T-helper 2 cell treated with Interferon-gamma antibody and Interleukin-4, amounts not matched to agents 100 ng/mL and 5 ng/mL, for 36 hours (primary cell): ENCODE results near the gene SLC5A12. TPM values are rescaled to one million over a fixed set of nuclear protein-coding genes. Genes with fewer than 3 reads are reported as not detected.

Experiments
- intact Hi-C: fragments of 100-400 bp; cut with micrococcal nuclease; formaldehyde crosslinking; loops from one replicate; pipeline ENCODE4 v1.15.1; 2023
- total RNA-seq: library from RNA; stranded (reverse); gene quantifications from 2 replicates; pipeline ENCODE4 v1.2.3, GENCODE V29; 2022

SLC5A12 gene
- not detected in 2 replicates for total RNA-seq

GRCh38 chr11:26721948-26722475 is at the start of gene SLC5A12:
Gene SLC5A12 (minus strand): TSS chr11:26722060. CDS start chr11:26721714, 346 bp downstream.
- intact Hi-C loops: no loop called here

- intact Hi-C loops: no loop called here
These were observed 47.2 kb upstream of the SLC5A12 start for GRCh38 chr11:26769027-26769426.

GRCh38 chr11:26767060-26767459 is 45.2 kb upstream of the SLC5A12 start:
- intact Hi-C loops: no loop called here

- intact Hi-C loops: no loop called here
These were observed 43.5 kb upstream of the SLC5A12 start for GRCh38 chr11:26765323-26765722.

DNA sequence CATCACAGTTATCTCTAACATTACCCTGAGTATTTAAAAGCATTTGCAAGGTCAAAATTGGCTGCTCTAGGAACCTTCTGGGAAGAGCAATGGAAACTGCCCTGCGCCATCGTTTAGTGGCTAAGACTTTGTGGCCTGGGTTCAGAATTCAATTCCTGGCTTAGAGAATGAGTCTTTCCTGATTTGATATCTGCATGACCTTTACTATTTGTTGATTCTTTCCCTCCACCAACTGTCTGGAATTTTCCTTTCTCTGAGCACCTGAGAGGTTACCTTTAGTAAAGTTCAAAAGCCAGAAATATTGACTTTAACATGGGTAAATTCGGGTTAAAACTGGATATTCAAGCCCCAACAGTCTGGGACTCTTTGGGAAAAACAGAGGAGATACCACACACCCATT is 43.0 kb upstream of the SLC5A12 start:
- intact Hi-C loops: no loop called here

- intact Hi-C loops: no loop called here
These were observed 42.5 kb upstream of the SLC5A12 start for GRCh38 chr11:26764315-26764714.

DNA sequence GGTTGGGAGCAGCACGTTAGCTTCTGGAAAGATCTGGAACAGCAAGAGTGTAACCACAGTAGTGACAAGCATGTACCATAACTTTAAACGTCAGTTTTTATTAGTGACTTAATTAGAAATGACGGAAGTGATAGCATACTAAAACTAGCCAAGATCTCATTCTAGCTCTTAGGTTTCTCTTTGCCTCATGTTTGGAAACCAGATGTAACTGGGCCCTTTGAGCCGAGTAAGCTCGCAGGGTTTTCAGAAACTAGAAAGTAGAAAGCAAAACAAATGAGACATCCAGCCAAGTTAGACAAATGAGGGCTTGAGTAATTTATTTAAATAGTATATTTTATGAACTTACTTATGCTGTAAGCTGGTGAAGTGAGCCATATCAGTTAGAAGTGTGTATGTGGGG is 40.2 kb upstream of the SLC5A12 start:
- intact Hi-C loops: no loop called here

DNA sequence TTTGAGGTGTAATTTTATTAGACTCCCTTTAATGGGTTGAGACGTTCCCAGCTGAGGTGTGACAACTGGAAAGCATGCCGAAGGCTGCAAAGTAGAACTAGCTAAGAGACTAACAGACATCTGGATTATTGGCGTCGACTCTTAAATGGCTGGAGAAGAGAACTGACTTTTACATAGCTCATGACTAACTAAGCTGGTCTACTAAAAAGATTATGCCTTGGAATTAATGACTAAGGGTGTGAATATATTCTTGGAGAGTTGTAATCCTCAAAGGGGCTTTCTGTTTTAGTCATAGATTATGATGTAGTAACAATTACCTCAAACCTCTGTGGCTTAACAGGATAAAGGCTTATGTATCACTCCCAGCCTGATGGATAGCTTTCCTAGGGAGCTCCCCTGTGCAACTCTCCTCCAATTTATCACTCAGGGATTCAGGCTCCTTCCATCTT is 39.5 kb upstream of the SLC5A12 start:
- intact Hi-C loops: no loop called here

GRCh38 chr11:26757995-26758394 is 36.1 kb upstream of the SLC5A12 start:
- intact Hi-C loops: no loop called here

DNA sequence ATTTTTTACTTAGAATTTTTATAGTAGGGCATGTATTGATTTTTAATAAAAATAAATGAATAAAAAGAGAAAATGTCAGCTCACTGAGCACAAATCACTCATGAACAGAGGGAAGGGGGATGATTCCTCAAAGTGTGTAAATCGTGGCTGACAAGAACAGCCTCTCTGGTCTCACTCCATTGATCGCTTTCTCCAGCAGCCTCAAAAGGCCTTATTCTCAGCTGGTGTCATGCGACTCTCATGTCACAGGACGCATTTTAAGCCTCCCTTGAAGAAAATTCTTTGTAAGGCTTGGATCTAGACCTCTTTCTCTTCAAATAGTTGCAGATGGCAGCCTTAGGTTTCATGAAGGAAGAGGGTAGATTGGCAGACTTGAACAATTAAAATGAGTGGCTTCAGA is 33.9 kb upstream of the SLC5A12 start:
- intact Hi-C loops: loop anchor here (2.0 kb wide), 1 partner anchor 403 kb away; no protein-coding TSS in a partner anchor

DNA sequence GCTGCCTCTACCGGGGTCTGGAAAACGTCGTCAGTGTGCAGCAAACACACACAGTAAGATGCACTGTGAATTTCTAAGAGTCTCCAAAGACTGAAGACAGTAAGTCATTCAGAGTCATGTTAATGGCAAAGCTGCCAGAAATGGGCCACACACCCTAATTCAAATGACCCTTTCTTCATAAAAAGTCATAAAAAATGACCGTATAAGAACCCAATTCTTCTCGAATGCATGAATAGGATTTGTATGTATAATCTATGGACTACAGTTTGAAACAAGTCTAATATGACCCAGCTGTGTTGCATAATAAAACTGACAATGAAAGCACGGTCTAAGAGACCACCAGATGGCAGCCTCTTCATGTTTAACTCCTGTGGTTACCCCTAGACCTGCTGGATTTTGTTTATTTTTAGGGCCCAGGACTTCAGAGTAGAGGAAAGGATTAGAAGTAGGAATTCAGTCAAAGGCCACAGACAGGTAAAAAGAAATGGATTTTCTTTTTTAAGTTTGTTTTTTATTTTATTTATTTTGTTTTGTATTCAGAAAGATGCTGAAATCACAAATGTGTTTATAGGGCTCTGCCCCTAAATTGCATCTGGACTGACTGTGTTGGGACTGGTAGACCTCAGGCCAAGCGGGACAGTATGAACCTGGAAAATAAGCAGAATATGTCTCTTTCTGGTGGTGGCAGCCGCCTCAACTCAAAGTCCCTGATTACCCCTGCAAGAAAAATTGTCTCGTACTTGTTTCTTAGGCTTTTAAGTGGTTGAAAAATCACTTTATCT is 32.1 kb upstream of the SLC5A12 start:
- intact Hi-C loops: loop anchor here (2.0 to 5.0 kb wide), 2 partner anchors 405 to 733 kb away; no protein-coding TSS in a partner anchor

GRCh38 chr11:26749927-26750326 is 28.1 kb upstream of the SLC5A12 start:
- intact Hi-C loops: loop anchor here (5.0 kb wide), 1 partner anchor 737 kb away; no protein-coding TSS in a partner anchor

GRCh38 chr11:26743622-26744021 is 21.8 kb upstream of the SLC5A12 start:
- intact Hi-C loops: no loop called here

DNA sequence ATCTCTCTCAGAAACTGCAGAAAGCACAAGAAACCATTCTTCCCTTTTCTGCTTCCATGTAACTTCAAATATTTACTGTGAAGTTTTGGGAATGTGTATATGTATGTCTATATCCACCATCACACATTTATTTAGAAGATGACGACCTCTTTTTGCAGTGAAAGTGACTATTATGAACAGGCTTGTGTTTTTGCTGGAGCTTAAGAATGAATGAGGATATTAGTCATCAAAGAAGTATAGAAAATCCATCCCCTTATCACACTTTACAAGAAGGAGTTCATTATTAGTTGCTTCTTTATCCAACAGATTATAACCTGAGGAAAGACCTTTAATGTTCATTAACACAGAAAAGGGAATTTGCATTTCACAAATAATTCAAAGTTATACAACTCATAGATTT is 21.1 kb upstream of the SLC5A12 start:
- intact Hi-C loops: no loop called here

DNA sequence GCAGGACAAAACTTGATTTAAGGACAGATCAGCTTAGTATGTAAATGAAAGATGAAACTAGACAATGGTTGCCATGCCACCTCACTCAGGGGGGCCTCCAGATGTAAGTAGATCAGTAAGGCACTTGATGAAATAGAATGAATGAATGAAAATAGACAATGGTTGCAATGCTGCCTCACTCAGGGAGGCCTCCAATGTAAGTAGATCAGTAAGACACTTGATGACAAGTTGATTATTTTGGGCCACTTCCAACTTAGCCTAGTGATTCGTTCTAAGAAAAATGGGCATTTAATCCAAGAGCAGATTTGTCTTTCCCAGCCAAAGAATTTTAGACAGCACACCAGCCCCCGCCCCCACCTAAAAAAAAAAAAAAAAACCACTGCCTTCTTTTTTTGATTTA is 19.2 kb upstream of the SLC5A12 start:
- intact Hi-C loops: no loop called here

GRCh38 chr11:26739366-26740073 is 17.7 kb upstream of the SLC5A12 start:
- intact Hi-C loops: no loop called here

- intact Hi-C loops: no loop called here
These were observed 12.8 kb upstream of the SLC5A12 start for GRCh38 chr11:26734691-26735090.

- intact Hi-C loops: no loop called here
These were observed 9.2 kb upstream of the SLC5A12 start for GRCh38 chr11:26731084-26731456.

DNA sequence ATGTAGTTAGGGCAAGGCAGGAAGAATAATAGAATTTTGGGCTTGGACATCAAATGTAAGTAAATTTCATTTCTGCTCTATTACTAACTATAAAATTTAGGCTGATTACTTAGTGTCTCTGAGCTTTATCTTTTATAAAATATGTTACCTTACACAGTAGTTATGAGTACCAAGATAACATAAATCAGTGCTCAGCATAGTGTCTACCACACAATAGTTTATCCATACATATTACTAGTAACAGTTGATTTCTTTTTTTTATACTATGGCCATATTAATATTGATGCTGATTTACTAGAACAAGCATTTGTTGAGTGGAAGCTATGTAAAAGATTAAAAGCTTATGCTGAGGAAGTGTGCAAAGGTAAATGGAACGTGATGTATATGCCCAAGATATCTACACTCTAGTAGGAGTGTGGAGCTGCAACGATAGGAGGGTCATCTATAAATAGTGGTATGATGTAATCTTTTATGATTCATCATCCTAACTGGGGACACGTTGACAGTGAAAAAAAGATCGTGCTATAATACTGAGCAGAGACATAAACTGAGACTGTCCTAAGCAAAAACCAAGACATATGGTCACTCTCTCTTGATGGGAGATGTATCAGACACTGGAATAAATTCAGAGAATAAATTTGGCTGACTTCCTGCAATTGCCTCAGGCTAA is 8.7 kb upstream of the SLC5A12 start:
- intact Hi-C loops: no loop called here

DNA sequence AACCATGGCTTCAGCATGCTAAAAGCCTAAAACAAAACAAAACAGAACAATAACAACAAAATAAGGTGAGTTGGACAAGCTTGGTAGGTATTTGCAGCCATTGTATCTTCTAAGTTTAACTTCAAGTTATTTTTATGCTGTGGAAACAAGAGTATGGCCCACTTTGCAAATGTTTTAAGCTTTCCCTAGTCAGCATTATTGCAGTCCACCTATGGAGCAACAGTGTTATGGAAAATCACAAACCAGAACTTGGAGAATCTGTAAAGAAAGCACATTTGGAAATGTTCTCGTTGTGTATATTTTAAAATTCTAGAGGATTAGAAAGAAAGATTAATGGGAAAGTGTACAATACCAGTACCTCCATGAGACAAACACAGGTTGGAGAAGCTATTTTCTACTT is 7.4 kb upstream of the SLC5A12 start:
- intact Hi-C loops: no loop called here

- intact Hi-C loops: no loop called here
These were observed 5.1 kb upstream of the SLC5A12 start for GRCh38 chr11:26726960-26727359.

DNA sequence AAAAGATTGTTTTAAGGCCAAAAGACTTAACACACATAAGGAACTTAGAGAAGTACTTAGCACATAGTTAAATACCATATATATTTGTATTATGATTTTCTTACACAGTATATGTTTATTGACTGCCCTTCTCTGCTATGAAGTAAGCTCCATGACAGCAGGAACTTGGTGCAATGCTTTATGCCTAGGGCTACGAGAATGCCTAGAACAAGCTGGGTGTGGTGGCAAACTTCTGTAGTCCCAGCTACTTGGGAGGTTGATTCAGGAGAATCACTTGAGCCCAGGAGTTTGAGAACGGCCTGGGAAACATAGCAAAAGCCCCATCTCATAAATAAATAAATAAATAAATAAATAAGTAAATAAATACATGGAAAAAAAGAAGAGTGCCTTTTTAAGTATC is 1.9 kb downstream of the SLC5A12 start:
- intact Hi-C loops: no loop called here
